GM21529 (cell line): ENCODE results near the gene PROSER3.
"Not testable (repeated sequence)": the region's sequence is repeated elsewhere in the genome, so short reads cannot be mapped to it uniquely, and the experiment has no call there.

Experiments
- ATAC-seq: cut with Tn5 transposase; IDR thresholded peaks from one replicate; pipeline ENCODE4 v1.9.1; 2021; ENCODE audit not compliant: unreplicated experiment

The PROSER3 gene

DNA sequence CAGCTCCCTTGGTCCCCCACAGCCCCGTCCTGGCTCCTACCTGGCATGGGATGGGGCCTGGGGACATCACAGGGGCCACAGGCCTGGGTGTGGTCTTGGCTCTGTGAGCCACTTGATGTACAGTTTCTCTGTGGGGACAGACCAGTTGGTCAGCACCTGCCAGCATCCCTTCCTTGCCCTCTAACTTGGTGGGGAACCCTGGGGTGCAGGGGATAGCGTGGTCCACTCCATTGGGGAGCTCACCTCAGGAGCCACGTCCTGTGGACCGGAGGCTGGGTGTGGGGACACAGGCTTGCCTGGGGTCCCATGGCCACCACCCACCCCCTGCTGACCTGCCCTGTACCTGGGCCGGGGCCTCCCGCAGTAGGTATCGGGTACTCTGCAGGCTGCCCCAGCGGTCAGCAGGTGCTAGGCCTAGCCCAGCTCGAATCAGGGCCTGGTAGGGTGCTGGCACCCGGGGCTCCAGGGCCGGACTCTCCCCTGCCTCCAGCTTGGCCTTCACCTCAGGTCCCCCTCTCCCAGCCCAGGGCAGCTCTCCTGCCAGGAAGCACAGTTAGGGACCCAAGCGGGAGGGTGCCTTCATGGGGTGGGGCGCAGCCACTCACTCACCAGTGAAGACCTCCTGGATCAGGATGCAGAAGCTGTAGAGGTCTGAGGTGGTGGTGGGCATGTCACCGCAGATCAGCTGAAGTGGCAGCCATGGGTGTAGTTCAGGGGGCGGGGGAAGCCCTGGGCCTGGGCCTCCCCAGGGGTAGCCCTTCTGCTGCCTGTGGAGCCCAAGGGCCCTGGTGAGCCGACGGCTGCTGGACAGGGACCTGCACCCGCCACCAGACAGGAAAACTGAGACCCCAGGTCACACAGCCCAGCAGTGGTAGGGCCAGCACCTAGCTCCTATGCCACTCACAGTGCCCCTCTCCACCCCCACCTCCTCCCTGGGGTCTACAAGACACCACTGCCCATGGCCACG is 32.3 kb downstream of the PROSER3 start:
- ATAC-seq: no peak

DNA sequence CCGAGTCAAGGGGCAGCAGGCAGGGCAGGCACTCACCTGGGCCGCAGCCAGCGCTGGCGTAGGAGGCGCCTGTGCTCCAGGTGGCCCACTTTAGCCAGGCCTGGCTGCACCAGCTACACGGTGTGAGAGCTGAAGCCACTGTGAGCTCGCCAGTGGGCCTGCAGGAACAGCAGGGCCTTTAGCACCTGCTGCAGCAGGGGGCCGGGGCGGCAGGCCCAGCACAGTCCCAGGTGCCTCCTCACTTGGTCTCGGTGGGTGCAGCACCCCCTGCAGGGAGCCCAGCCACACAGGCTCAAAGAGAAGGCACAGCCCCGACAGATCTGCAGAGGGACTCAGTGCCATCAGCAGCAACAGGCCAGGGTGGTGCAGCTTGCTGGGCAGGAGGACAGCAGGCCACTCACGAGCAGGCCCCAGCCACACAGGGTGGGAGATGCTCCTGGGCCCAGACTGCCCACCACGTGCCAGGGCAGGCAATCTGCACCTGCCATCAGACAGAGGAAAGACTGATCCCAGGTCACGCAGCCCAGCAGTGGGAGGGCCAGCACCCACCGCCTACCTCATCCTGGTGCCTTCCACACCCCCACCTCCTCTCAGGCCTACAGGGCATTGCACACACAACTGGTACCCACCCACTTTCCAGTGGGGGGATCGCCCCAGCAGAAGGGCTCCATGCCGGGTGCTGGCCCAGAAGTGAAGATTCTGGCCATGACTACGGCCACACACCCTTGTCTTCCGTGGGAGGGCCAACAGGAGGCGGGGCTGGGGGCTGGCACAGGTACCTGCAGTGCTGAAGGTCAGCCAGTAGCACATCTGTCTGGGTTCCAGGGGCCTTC is 33.2 kb downstream of the PROSER3 start:
- no peak for ATAC-seq

DNA sequence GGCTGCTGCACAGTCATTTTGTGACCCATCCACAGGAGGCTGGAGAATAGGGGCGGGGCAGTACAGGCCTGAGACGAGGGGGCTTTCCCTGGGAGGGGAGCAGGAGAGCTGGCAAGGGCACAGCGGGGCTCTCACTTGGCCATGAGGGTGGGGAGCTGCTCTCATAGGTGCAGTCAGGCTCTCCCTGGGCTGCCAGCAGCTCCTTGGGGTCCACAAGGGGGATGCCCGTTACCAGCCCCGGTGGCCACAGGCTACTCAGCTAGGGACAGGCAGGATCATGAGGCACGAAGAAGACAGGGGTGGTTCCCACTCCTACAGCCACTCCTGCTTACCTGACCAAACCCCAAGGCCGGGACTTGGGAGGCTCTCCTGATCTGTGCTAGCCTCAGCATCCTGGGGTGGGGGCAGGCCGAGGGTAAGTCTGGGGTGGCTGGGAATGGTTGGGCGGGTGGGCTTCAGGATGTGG is 33.9 kb downstream of the PROSER3 start:
- no peak for ATAC-seq

DNA sequence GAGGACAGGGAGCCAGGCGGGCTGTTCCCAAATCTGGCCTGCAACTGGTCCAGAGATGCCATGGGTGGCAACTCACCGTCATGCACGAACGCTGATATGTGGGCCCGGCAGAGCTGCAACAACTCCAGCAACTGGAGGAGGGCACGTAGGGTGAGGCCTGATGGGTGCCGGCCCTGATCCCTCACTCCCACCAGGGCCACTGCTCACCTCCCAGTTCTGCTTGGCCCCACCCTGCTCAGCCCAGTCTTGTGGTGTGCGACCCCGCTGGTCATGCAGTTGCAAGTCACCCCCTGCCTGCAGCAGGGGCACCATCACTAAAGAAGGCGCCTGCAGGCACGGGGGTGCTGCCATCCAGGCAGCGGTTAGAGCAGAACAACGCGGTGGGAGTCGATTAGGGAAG is 34.3 kb downstream of the PROSER3 start:
- no peak for ATAC-seq

DNA sequence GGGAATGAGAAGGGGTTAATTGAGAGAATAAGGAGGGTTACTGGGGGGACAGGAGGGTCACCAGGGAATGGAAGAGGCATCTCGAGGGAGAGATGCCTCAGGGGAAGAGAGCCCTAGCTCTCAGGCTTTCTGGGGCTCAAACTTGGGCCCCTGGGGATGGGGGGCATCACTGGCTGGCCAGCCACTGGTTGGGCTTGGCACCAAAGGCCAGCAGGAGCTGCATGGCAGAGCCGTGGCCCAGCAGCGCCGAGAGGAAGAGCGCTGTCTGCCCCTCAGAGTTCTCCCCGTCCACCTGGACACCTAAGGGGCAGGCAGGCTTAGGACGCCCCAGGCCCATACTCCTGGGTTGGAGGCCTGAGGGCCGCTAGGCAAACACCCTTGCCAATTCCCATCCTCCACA is 34.9 kb downstream of the PROSER3 start:
- ATAC-seq: no peak

DNA sequence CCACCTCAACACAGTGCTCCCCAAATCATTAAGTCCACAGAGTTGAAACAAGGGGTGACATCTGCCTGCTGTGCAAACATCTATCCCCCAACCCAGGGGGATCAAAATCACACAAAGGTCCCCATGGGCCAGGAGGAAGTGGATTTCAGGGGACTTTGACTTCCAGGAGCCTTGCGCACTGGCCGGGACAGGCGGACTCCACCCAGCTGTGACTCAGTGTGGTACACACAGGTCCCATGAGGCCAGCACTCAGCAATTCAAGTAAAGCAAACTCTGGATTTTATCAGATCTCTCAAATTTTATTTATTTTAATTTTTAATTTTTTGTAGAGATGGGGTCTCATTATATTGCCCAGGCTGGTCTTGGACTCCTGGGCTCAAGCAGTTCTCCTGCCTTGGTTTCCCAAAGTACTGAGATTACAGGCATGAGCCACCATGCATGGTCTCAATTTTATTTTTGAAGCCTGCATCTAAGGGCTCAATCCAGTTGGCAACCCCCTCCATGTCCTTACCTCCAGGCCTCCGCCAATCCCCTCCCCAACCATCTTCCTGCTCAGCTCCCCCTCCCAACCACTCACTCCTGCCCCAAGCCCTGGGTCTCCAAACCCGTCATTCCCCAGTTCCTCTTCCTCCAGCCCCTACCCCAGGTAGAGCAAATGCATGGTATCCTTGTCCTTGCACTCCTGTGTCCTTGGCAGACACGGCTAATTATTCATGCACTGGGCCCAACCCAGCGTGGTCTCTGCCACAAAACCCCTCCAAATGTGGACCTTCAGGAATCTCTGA is 35.6 kb downstream of the PROSER3 start:
- ATAC-seq: no peak

DNA sequence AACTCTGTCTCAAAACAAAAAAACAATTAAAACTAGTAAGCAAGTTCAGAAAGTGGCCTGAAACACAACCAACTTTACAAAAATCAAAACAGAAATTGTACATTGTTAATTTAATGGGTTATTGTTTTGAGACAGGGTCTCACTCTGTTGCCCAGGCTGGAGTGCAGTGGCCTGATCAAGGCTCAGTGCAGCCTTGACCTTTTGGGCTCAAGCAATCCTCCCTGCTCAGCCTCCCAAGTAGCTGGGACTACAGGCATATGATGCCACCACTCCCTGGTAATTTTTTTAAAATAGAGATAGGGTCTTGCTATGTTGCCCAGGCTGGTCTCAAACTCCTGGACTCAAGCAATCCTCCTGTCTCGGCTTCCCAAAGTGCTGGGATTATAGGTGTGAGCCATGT is 37.6 kb downstream of the PROSER3 start:
- not testable (repeated sequence) for ATAC-seq

DNA sequence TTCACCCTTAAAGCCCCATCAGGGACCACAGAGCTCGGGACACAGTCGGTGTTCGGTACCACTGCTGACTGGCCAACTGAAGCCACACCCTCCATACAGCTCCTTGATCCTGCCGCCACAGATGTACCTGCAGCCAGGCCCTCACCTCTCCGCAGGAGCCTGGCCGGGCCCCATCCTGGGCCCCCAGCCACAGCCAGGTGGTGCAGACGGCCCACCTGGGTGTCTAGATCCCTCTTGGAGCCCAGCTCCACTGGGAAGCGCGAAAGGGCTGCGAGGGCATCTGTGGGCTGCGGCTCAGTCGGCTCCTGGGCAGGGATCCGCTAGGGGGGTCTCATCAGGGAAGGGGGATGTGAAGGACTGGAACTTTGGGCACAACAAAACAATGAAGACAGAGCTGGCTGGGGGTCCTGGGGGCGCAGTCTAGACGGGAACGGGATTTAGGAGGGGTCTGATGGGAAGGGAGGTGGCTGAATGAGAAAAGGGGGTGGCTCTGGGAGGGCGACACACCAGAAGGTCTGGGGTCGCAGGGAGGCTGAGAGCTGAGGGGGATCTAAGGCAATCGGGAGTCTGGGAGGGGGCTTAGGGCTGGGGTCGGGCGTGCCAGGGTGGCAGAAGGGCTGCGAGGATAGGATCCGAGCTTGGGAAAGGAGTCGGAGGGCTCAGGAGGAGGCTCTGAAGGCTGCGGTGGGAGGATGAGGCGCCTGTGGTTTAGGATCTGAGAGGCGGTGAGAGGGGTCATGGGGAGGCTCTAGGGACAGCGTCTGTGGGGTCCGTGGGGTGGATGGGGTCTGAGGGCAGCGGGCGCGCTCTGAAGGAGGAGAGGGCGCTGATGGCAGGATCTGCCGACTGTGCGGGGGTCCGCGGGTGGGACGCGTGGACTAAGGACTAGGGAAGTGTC is 38.9 kb downstream of the PROSER3 start:
- ATAC-seq: no peak

DNA sequence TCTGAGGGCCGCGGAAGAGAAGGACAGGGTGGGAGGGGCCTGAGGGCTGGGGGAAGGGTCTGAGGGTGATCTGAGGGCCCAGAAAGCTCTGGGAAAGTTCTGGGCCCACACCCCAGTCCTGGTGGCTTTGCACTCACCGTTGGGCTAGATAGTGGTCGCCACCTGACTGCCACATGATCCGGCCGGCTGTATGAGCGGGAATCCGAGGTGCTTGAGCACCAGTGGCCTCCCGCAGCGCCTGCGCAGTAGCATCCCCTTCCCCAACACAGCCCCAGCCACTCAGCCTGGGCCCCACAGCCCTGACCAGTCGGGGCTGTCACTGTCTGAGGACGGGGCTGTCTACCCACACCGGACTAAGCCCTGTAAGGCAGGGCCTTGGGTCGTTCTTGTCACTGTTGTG is 39.7 kb downstream of the PROSER3 start:
- no peak for ATAC-seq

DNA sequence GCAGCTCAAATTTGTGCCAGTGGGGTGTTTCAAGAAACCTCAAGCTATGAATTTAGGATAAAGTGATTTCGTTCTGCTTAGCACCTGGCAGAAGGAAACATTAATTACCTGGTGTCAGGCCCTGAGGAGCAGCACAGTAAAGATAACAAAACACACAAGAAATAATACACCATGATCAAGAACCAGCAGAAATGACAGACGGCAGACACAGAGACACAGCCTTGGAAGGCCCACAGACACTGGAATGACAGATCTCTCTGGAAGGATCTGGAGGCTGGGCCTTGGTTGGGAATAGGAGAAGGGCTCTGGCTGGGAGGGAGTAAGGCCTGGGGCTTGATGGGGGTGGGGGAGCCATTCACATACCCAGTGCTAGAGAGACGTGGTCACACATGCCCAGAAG is 43.9 kb downstream of the PROSER3 start:
- ATAC-seq: no peak

DNA sequence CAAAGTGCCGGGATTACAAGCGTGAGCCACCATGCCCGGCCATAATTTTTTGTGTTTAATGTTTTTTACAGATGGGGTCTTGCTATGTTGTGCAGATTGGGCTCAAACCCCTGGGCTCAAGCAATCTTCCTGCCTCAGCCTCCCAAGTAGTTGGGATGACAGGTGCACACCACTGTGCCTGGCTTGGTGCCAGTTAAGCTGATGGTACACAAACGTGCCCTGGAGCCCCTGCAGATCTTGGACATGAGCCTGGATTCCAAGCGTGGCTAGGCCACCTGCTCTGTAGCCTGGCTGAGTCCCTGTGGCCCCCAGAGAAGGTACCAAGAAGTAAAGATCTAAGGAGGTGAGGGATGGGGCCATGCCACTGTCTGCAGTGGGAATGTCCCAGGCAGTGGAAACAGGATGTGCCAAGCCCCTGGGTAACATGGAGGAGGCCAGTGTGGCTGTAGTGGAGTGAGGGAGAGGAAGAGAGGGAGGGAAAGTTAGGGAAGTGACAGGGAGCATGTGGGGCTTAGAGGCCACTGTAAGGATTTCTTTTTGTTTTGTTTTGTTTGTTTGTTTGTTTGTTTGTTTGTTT is 47.6 kb downstream of the PROSER3 start:
- ATAC-seq: no peak

DNA sequence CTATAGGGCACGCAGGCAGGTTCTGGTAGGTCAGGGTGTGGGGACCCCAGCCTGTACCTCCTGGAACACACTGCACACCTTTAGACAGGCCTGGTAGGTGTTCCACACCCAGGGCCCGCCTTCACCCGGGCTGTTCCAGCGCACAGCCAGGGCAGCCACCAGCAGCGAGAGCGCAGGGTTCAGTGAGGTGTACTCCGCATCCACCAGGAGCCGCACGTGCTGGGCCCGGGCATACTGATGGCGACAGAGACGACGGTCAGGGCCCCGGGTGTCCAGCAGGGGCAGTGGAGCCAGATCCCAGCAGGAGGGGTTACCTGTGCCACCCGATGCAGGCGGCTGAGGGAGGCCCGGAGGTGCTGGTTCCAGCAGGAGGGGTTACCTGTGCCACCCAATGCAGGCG is 48.6 kb downstream of the PROSER3 start:
- no peak for ATAC-seq

DNA sequence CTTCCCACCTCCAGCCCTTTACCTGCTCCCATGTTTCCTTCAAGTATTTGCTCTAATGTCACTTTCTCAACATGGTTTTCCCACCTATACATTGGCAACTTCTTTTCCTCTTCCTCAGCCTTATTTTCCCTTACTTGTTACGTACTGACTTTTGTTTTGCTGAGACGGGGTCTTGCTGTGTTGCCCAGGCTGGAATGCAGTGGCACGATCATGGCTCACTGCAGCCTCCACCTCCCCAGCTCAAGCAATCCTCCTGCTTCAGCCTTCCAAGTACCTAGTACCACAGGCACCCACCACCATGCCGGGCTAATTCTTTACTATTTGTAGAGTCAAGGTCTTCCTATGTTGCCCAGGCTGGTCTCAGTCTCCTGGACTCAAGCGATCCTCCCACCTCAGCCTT is 49.7 kb downstream of the PROSER3 start:
- ATAC-seq: no peak

DNA sequence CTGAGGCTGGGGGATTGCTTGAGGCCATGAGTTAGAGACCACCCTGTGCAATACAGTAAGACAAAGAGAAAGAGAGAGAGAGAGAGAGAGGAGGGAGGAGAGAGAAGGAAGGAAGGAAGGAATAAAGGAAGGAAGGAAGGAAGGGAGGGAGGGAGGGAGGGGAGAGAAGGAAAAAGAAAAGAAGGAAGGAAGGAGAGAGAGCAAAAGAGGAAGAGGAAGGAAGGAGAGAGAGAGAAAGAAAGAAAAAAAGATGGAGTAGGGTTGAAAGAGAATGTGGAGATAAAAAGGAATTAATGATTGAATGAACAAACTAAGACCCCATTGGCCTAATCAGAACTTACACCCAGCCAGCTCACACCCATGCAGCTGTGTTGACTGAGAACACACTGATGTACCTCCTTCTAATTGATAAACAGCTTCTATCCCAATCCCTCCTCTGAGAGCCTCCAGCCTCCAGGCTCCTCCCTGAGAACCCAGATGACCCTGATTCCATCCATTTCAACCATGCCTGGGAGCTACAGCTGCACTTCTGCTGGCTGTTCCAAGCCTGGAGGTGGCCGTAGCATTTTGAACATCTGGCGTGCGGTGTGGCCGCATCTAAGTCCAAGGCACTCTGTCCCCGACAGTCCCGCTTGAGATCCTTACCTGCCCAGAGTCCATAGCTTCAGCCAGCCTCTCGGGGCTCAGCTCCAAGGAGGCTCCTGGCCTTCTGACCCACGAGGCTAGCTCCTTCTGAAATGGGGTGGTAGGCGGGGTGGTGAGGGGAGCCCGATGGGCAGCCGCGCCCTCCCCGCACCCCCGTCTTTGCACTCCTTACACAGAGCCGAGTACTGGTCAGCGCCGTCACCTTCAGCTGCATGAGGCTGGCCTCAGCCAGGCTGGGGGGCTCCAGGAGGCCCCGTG is 53.6 kb downstream of the PROSER3 start:
- ATAC-seq: no peak

DNA sequence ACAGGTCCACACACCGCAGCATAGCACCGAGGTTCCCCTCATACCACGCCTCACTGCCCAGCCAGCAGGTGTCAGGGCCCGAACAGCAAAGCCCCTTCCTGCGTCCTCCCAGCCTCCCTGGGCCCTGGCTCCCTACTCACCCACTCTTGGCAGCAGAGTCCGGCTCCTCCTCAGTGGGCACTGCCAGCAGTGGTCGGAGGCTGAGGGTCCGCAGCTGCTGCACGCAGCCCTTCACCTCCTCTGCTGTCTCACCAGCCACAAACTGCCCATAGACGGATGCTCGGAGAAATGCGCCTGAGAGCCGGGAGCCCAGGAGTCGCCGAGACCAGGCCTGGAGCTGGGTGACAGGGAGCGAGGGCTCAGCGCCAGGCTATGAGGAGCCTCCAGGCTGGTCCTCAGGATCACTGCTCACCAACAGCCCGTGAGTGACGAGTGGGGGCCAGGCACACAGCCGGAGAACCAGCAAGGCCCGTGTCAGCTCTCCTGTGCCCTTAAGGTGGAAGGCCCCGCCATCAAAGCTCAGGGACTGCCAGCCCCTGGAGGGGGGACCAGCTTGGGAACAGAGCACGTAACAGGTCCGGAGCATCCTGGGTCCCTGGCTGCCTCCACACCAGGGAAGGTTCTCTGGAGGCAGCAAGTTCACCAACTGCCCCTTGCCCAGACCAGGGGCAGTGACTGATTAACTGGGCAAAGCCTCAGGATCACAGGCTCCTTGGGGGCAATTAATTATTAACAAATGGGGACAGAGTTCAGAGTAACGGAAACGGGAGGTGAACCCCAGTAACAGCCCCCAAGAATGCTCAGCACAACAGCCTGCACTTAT is 54.5 kb downstream of the PROSER3 start, which contains the start of gene PRODH2:
Gene PRODH2 (minus strand): TSS at position 626 of the 823 bp plus-strand sequence. CDS start 40 bp downstream, at position 586.
- ATAC-seq: no peak

DNA sequence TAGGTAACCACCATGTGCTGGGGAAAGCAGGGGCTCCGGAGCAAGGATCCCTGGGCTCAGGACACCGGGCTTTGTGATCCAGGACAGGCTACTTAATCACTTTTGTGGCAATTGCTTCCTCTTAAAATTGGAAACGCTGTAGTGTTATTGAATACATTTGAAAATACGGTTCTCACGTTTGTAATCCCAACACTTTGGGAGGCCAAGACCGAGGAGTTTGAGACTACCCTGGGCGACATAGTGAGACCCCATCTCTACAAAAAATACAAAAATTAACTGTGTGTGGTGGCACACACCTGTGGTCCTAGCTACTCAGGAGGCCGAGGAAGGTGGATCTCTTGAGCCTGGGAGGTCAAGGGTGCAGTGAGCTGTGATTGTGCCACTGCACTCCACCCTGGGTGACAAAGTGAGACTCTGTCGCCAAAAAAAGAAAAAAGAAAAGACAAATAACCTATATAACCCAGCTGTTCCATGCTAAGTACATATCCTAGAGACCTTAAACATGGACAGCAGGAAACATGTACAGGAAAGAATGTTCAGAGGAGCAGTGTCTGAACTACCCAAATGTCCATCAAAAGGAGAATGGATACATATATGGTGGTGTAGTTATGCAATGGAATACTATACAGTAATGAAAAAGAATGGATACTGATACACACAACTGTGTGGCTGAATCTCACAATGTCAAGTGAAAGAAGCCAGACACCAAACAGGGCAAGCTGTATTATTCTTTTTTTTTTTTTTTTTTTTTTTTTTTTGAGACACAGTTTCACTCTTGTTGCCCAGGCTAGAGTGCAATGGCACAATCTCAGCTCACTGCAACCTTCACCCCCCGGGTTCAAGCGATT is 55.3 kb downstream of the PROSER3 start:
- no peak for ATAC-seq

DNA sequence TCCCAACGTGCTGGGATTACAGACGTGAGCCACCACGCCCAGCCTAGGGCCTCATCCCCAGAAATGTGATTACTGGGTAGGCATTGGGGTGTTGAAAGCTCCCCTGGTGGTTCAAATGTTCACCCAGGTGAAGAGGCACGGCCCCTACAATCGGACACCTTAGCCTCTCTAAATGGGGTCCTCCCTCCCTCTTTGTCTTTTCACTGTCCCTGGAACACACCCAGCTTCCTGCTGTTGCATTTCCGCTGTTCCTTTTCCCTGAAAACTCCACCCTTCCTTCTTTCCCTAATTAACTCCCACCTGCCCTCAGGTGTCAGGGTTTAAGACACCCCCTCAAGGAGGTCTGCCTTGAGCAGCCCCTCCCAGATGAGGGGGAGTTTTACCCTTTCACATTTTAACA is 58.3 kb downstream of the PROSER3 start:
- ATAC-seq: no peak
